Measurements from ENCODE around the gene P2RX5.
"Not testable (repeated sequence)": the region's sequence is repeated elsewhere in the genome, so short reads cannot be mapped to it uniquely, and the experiment has no call there.

Gene P2RX5

GRCh38 chr17:3712811-3713463 lies 17.0 kb upstream of the P2RX5 start:
- peak; percentile 60 for DNase-seq (ENCODE audit: low read depth)

DNA sequence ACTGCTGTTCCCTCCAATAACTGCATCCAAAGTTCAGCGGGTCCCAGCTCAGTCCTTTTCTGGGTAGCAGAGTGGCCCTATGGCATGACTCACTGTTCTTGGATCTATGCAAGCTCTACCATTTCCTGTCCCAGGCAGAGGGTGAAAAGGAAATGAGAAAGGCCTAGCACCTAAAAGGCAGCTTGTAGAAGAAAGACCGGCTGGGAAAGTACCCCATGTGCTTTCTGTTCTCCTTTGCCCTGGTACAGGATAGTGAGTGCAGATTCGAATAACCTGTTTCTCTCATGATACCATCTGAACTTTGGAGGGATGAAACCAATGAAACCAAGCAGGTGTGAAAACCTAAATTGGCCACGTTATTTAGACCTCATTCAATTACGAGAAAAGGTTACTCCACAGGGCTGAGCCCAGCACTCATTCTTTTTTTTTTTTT lies 15.0 kb upstream of the P2RX5 start:
- peak; percentile 87 for DNase-seq (ENCODE audit: low read depth)

DNA sequence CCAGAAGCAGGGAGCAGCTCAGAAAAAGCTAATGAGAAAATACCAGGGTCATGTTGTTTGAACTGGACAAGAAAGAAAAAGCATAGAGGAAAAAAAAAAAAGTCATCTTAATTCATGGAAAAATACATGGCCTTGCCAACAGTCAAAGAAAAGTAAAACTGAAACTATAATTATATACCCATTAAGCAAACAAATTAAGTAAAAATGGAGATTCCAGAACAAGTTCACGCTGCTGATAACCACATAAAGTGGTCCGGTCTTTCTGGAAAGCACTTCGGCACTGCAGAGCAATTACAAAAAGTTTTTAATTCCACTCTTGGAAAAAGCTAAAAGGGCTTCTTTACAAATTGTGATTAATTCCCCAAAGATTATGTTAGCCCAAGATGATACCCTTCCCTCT lies 12.4 kb upstream of the P2RX5 start:
- no peak for DNase-seq (ENCODE audit: low read depth)

GRCh38 chr17:3705718-3705984 lies 9.7 kb upstream of the P2RX5 start:
- DNase-seq (ENCODE audit: low read depth): not testable (repeated sequence)

DNA sequence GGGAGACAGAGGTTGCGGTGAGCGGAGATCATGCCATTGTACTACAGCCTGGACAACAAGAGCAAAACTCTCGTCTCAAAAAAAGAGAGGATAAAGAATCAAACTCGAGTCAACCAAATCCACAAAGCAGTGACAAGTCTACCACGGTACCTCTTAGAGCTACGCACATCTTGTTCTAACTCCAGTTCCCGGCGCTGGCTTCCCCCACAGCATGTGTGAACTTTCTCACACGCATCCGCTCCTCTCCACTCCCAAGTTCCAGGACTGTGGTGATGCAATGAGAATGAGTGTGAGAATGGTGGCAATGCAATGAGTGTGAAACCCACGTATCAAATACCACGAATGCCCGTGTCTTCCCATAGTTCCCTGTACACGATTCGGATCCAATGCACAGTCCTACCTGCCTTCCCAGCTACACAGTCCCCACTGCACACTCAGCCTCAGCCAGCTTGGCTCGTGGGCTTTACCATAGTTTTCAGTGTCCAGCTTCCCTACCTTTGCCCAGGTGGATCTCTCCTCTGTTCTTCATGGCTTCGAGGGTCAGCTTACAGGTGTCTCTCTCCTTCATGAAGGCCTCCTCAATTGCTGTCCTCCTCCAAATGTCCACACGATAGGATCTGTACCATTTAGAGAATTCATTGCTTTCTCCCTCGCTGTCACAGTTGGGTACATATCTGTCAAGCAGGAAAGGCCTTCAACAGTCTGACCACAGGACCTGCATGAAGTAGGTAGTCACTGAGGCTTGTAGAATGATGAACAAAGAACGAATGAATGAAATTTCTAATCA lies 9.2 kb upstream of the P2RX5 start:
- no peak for DNase-seq (ENCODE audit: low read depth)

- DNase-seq (ENCODE audit: low read depth): not testable (repeated sequence)
Observed at GRCh38 chr17:3702041-3702539, 6.1 kb upstream of the P2RX5 start.

DNA sequence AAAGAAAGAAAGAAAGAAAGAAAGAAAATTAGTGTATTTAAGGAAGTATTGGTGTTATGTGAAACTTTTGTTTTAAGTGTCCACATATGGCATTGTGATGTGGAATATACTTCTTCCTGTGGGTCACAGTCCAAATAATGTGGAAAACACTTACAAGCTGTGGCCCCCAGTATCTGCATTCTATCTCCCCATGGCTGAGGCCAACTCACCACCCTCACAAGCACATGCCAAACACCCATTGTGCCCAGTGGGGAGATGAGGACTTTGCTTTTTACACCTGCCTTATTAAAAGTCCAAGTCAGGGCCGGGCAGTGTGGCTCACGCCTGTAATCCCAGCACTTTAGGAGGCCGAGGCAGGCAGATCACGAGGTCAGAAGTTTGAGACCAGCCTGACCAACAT lies 4.0 kb upstream of the P2RX5 start:
- no peak for DNase-seq (ENCODE audit: low read depth)

- no peak for DNase-seq (ENCODE audit: low read depth)
Observed at GRCh38 chr17:3698139-3698538, 2.2 kb upstream of the P2RX5 start.

DNA sequence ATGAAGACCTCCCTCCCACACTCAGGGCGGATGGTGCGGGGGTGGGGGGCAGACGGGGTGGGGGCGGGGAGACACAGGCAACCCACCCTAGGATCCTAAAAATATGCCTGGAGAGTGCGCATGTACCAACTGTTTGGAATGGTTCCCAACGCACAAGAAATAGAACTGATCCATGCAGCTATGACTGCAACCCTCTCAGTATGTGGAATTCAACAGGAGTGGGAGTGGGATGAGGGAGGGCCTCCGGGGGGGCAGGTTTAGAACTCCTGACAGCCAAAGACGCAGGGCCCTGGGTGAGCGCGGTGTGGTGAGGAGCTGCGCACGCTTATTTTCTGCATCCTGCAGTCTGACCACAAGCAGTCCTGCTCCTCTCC lies 1.1 kb upstream of the P2RX5 start:
- DNase-seq (ENCODE audit: low read depth): no peak

GRCh38 chr17:3695129-3695722 lies 729 bp downstream of the P2RX5 start:
- no peak for DNase-seq (ENCODE audit: low read depth)

GRCh38 chr17:3693829-3694231 lies 2.1 kb downstream of the P2RX5 start:
- DNase-seq (ENCODE audit: low read depth): no peak

- no peak for DNase-seq (ENCODE audit: low read depth)
Observed at GRCh38 chr17:3693141-3693540, 2.8 kb downstream of the P2RX5 start.

- no peak for DNase-seq (ENCODE audit: low read depth)
Observed at GRCh38 chr17:3692346-3692745, 3.6 kb downstream of the P2RX5 start.

- DNase-seq (ENCODE audit: low read depth): no peak
Observed at GRCh38 chr17:3691617-3692067, 4.3 kb downstream of the P2RX5 start.

DNA sequence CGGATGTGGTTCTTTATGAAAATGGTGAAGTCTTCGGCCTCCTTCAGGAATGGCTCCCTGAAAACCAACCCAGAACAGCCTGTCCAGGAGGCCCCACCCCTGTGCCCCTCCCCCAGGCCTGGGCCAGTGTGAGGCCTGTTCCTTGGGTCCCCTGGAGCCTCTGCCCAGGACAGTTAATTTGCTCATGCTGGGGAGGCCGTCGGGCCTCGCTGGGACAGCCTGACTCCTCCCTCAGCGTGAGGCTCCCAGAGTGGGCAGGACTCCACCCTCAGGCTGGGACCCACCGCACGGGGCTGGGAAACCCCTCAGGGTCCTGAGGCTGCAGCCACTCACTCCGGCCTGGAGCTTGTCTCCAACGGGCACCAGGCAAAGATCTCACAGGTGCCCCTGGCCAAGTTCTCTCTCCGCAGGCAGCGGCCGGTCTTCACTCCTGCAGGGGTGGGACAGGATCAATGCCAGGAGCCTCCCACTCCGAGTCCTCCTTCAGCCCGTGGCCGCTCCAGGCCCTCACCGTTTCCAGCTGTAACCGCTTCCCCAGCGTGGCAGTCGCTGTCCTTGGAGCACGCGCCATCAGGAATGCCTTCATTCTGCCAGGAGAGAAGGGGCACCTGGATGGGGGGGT lies 5.8 kb downstream of the P2RX5 start:
- DNase-seq (ENCODE audit: low read depth): no peak

- no peak for DNase-seq (ENCODE audit: low read depth)
Observed at GRCh38 chr17:3689262-3690093, 6.5 kb downstream of the P2RX5 start.

- no peak for DNase-seq (ENCODE audit: low read depth)
Observed at GRCh38 chr17:3688852-3689261, 7.1 kb downstream of the P2RX5 start.

- no peak for DNase-seq (ENCODE audit: low read depth)
Observed at GRCh38 chr17:3688027-3688553, 7.9 kb downstream of the P2RX5 start.

DNA sequence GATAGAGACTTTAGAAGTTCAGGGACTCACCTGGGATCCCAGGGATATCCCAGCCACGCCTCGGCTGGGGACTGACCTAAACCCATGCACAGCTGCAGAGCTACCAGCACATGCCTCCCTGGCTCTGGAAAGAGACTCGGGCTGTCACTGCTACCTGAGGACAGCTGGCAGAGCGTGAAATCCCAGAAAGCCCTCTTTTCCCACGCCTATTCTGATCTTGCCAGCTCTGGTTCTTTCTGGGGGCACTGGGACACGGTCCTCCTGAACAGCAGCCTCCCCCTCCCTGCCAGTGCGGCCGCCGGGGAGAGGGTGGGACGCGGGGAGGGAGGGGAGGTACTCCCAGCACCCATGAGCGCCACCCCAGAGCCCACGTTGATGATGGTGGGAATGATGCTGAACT lies 10.8 kb downstream of the P2RX5 start:
- no peak for DNase-seq (ENCODE audit: low read depth)

- DNase-seq (ENCODE audit: low read depth): no peak
Observed at GRCh38 chr17:3683054-3683511, 12.9 kb downstream of the P2RX5 start.

GRCh38 chr17:3682033-3682432 lies 13.9 kb downstream of the P2RX5 start:
- no peak for DNase-seq (ENCODE audit: low read depth)

DNA sequence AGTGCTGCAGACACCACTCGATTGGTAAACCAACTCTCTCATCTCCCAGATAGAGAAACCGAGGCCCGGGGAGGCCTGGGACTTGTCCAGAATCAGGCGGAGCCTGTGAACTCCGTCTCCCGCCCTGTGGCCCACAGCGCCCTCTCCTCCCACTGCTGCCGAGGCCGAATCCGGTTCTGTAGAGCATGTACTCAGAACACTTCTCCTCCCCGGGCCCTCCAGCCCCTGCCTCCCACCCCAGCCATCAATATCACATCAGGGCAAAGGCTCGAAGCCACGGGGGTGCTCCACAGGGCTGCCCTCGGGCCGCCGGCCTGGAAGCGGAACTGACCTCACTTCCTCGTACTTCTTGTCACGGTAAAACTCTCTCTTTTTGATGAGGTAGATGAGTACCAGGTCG lies 14.4 kb downstream of the P2RX5 start:
- DNase-seq (ENCODE audit: low read depth): no peak
